NCI-H2081 (cell line): ENCODE data around the gene PSMB10.

ENCODE experiments used
- DNase-seq, 2 experiments: peaks; one replicate each; lab custom pipeline; 2025; lab: John Stamatoyannopoulos, UW

The PSMB10 gene

GRCh38 chr16:67892375-67892774, 44.3 kb downstream of the PSMB10 start:
- DNase-seq, result no peak

GRCh38 chr16:67888331-67888730, 48.3 kb downstream of the PSMB10 start:
- DNase-seq, result no peak

GRCh38 chr16:67886387-67886786, 50.3 kb downstream of the PSMB10 start:
- no peak for DNase-seq

- no peak for DNase-seq
These were observed 50.7 kb downstream of the PSMB10 start for GRCh38 chr16:67885976-67886375.

GRCh38 chr16:67885545-67885944, 51.1 kb downstream of the PSMB10 start:
- no peak for DNase-seq

- DNase-seq, result peak; percentile 70 to 79
These were observed 52.0 kb downstream of the PSMB10 start, which contains the start of gene NRN1L for GRCh38 chr16:67884684-67885083. NRN1L (plus strand) TSS chr16:67884885; CDS start chr16:67884904, 19 bp downstream.
